IPS DF 6.9 (cell line): Measurements from ENCODE around the gene FLACC1.

Experiments
- DNase-seq: peaks from one replicate; pipeline ENCODE4 v3.0.0-alpha.2; 2013; ENCODE audit warnings: low read depth, low spot score
- H3K27ac ChIP-seq: one replicate; pipeline ENCODE4 v1.5.1; 2013; ENCODE audit warnings: low read length, control low read depth
- H3K27me3 ChIP-seq: 2 replicates; pipeline ENCODE4 v1.6.1; 2013; ENCODE audit warnings: mild to moderate bottlenecking, low read length; ENCODE audit not compliant: control insufficient read depth, insufficient read depth
- H3K36me3 ChIP-seq: 2 replicates; pipeline ENCODE4 v1.6.1; 2013; ENCODE audit warnings: low read length; ENCODE audit not compliant: control insufficient read depth, insufficient read depth
- H3K4me1 ChIP-seq: 2 replicates; pipeline ENCODE4 v1.6.1; 2013; ENCODE audit warnings: low read length; ENCODE audit not compliant: control insufficient read depth, insufficient read depth
- H3K4me3 ChIP-seq: 2 replicates; pipeline ENCODE4 v1.5.1; 2013; ENCODE audit warnings: mild to moderate bottlenecking, low read length
- H3K9me3 ChIP-seq: 2 replicates; pipeline ENCODE4 v1.6.1; 2013; ENCODE audit warnings: low read length, inconsistent platforms; ENCODE audit not compliant: control insufficient read depth, insufficient read depth
- WGBS: extraction: QIAGEN DNeasy Blood & Tissue Kit; methylation state at CpG from one replicate; pipeline ENCODE4 v1.1.7; 2013; ENCODE audit warnings: mixed read lengths, missing lambda C conversion rate; ENCODE audit not compliant: insufficient read length, insufficient coverage; 5-methylcytosine and 5-hydroxymethylcytosine counted together

Gene FLACC1

GRCh38 chr2:201264472-201265173 lies 92.5 kb downstream of the FLACC1 start:
- WGBS, result no CpG with 5 or more reads among the region's 7 CpGs
- Histone ChIP-seq H3K9me3 (no peaks in the 10 kb centered on the region), H3K36me3 (no peaks in the 10 kb centered on the region), H3K27ac (no peak overlapping the region), H3K4me1 (no peaks in the 10 kb centered on the region), H3K27me3 (no peaks in the 10 kb centered on the region), H3K4me3 (no peak overlapping the region)
- no peak for DNase-seq

- no peaks in the 10 kb centered on the region for H3K9me3 ChIP-seq
- H3K27ac ChIP-seq, result no peak overlapping the region
- no peak overlapping the region for H3K4me3 ChIP-seq
- DNase-seq, result no peak
- no peaks in the 10 kb centered on the region for H3K4me1 ChIP-seq
- no CpG with 5 or more reads among the region's 2 CpGs for WGBS
- H3K27me3 ChIP-seq, result no peaks in the 10 kb centered on the region
- no peaks in the 10 kb centered on the region for H3K36me3 ChIP-seq
Measured at GRCh38 chr2:201263779-201264178, 93.4 kb downstream of the FLACC1 start.

DNA sequence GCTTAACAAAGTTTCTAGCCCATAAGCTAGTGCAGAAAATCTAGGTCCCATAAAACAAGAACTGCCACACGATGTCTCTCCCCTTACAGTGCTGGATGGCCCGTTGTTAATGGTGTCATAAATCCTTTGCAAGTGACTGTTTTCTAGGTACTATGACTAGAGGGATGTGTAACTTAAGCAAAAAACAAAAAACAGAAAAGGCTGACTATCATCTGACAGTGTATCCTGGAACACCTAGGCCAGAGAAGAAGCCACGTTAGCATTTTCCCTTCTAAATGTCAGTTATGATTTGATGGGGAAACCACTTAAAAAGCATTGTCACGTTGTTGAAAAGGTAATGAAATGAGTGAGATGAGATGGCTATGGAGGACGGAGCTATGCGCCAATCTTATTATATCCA lies 94.4 kb downstream of the FLACC1 start:
- Histone ChIP-seq H3K4me1 (no peaks in the 10 kb centered on the region), H3K4me3 (no peak overlapping the region), H3K27me3 (no peaks in the 10 kb centered on the region), H3K9me3 (no peaks in the 10 kb centered on the region), H3K27ac (no peak overlapping the region), H3K36me3 (no peaks in the 10 kb centered on the region)
- no peak for DNase-seq
- no CpG with 5 or more reads among the region's 6 CpGs for WGBS

GRCh38 chr2:201261906-201262305 lies 95.2 kb downstream of the FLACC1 start:
- no peak for DNase-seq
- H3K4me1 ChIP-seq, result peaks cover 2% of the 10 kb centered on the region; the same call in 1 of the 2 replicates
- no peak overlapping the region for H3K27ac ChIP-seq
- H3K9me3 ChIP-seq, result no peaks in the 10 kb centered on the region
- H3K4me3 ChIP-seq, result no peak overlapping the region
- no CpG with 5 or more reads among the region's 2 CpGs for WGBS
- H3K36me3 ChIP-seq, result no peaks in the 10 kb centered on the region
- H3K27me3 ChIP-seq, result no peaks in the 10 kb centered on the region

- Histone ChIP-seq H3K27me3 (no peaks in the 10 kb centered on the region), H3K36me3 (no peaks in the 10 kb centered on the region), H3K27ac (no peak overlapping the region), H3K4me3 (no peak overlapping the region), H3K9me3 (no peaks in the 10 kb centered on the region), H3K4me1 (peaks cover 2% of the 10 kb centered on the region; the same call in 1 of the 2 replicates)
- DNase-seq, result no peak
- no CpG with 5 or more reads among the region's 9 CpGs for WGBS
Measured at GRCh38 chr2:201261471-201261870, 95.7 kb downstream of the FLACC1 start.

DNA sequence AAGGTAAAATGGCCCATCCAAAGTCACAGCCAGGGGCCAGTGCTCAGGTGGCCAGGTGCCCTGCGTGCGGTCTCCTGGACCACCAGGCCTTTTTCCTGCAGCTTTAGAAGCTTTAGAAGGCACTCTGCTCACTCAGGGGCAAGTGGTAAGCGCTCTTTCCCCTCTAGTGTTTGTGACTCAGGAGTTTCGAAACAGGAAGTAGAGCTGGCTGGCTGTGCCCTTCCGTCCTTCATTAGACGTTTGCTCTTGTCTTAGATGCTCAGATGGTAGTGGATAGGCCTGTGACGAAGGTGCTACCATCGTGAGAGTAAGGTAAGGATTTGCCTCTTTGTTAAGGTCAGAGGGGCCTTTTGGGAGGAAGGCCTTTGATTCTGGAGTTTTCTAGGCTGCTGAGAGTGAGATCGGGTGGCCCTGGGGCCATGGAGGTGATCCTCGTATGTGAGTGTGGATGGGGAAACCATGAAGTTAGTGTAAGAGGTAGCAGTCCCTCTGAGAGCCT lies 96.8 kb downstream of the FLACC1 start, which contains the start of gene CASP8:
TSS of gene CASP8 (plus strand) at position 235 of the 499 bp plus-strand sequence. CDS start 5,951 bp downstream, outside the sequence.
- no peak for DNase-seq
- WGBS, result no CpG with 5 or more reads among the region's 10 CpGs
- no peaks in the 10 kb centered on the region for H3K9me3 ChIP-seq
- H3K4me1 ChIP-seq, result peaks cover 2% of the 10 kb centered on the region; the same call in 1 of the 2 replicates
- H3K27ac ChIP-seq, result no peak within 1 kb of the TSS
- H3K4me3 ChIP-seq, result no peak within 1 kb of the TSS
- no peaks in the 10 kb centered on the region for H3K27me3 ChIP-seq
- H3K36me3 ChIP-seq, result no peaks in the 10 kb centered on the region

DNA sequence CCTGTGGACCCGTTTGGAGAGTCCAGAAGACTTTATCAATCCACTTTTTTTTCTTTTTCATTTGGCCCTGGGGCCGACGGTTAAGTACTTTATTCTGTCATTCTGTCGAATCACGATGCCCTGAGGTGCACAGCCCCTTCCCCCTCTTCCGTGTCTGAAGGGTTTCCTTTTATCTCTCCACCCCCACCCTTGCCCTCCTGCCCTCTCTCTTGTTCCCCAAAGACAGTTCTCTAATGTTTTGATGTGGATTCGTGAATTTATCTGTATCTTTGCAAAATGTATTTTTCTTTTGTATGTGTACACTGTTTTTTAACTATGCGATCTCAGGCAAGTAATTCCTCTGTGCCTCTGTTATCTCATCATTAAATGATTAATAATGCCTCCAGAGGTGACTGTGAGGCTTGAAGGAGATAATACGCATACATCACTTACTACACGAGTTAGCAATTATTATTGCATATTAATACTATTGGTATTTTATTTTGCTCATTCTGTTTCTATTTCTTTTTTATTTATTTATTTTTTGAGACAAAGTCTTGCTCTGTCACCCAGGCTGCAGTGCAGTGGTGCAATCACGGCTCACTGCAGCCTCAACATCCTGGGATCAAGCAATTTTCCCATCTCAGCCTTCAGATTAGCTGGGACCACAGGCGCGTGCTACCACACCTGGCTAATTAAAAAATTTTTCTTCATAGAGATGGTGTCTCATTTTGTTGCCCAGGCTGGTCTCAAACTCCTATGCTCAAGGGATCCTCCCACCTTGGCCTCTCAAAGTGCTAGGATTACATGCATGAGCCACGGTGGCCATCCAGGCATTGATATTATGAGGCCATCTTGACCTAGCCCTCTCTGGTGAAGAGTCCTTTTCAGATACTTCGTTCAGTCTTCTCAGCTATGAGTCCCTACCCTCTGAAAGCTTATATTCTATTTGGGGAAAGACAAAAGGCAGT lies 98.2 kb downstream of the FLACC1 start:
- no peak overlapping the region; the same call in 1 of the 2 replicates for H3K4me3 ChIP-seq

GRCh38 chr2:201257956-201258665 lies 99.0 kb downstream of the FLACC1 start:
- Histone ChIP-seq H3K27ac (no peak overlapping the region), H3K4me3 (no peak overlapping the region; the same call in 1 of the 2 replicates), H3K9me3 (no peaks in the 10 kb centered on the region), H3K27me3 (no peaks in the 10 kb centered on the region), H3K36me3 (no peaks in the 10 kb centered on the region), H3K4me1 (peaks cover 2% of the 10 kb centered on the region; the same call in 1 of the 2 replicates)
- DNase-seq, result no peak
- WGBS, result no CpG with 5 or more reads among the region's 10 CpGs

More for the DNA sequence above, 98.2 kb downstream of the FLACC1 start:
- no peaks in the 10 kb centered on the region for H3K9me3 ChIP-seq
- peaks cover 2% of the 10 kb centered on the region; the same call in 1 of the 2 replicates for H3K4me1 ChIP-seq
- no peak overlapping the region for H3K27ac ChIP-seq
- no peak for DNase-seq
- H3K27me3 ChIP-seq, result no peaks in the 10 kb centered on the region
- H3K36me3 ChIP-seq, result no peaks in the 10 kb centered on the region
- no CpG with 5 or more reads among the region's 15 CpGs for WGBS

- DNase-seq, result no peak
- WGBS, result no CpG with 5 or more reads among the region's 12 CpGs
- H3K9me3 ChIP-seq, result no peaks in the 10 kb centered on the region
- H3K27ac ChIP-seq, result no peak overlapping the region
- H3K27me3 ChIP-seq, result no peaks in the 10 kb centered on the region
- no peaks in the 10 kb centered on the region for H3K36me3 ChIP-seq
- peaks cover 2% of the 10 kb centered on the region; the same call in 1 of the 2 replicates for H3K4me1 ChIP-seq
- H3K4me3 ChIP-seq, result no peak overlapping the region
Measured at GRCh38 chr2:201257381-201257955, 99.7 kb downstream of the FLACC1 start.
